GM23248 (cell line): ENCODE data around the gene TTC22. TPM values are rescaled to one million over a fixed set of nuclear protein-coding genes. Genes with fewer than 3 reads are reported as not detected.

Source experiments
- DNase-seq: peaks from one replicate; pipeline ENCODE4 v3.0.0-alpha.2; 2015
- H2AFZ ChIP-seq: fragments of 200-600 bp; sonication (generic); 2 replicates; pipeline ENCODE4 v1.6.1; 2016; ENCODE audit warnings: antibody characterized with exemption
- H3F3A ChIP-seq: fragments of 200-600 bp; sonication (generic); 2 replicates; pipeline ENCODE4 v1.6.1; 2016; ENCODE audit warnings: mild to moderate bottlenecking, antibody characterized with exemption, mixed run types; ENCODE audit not compliant: insufficient read depth
- H3K27ac ChIP-seq: fragments of 200-600 bp; sonication (generic); 2 replicates; pipeline ENCODE4 v1.5.1; 2016; ENCODE audit warnings: mild to moderate bottlenecking
- H3K27me3 ChIP-seq: fragments of 200-600 bp; sonication (generic); replicated peaks from 2 replicates; pipeline ENCODE4 v1.6.1; 2016; ENCODE audit warnings: mild to moderate bottlenecking; ENCODE audit not compliant: insufficient read depth
- H3K36me3 ChIP-seq: fragments of 200-600 bp; sonication (generic); 2 replicates; pipeline ENCODE4 v1.6.1; 2016; ENCODE audit warnings: low read depth, mild to moderate bottlenecking
- H3K4me1 ChIP-seq: fragments of 200-600 bp; sonication (generic); 2 replicates; pipeline ENCODE4 v1.6.1; 2016; ENCODE audit warnings: mild to moderate bottlenecking; ENCODE audit not compliant: insufficient read depth
- H3K4me2 ChIP-seq: fragments of 200-600 bp; sonication (generic); one replicate; pipeline ENCODE4 v1.6.1; 2016; ENCODE audit warnings: mild to moderate bottlenecking; ENCODE audit not compliant: unreplicated experiment
- H3K4me3 ChIP-seq: fragments of 200-600 bp; sonication (generic); 2 replicates; pipeline ENCODE4 v1.5.1; 2016; ENCODE audit warnings: mild to moderate bottlenecking
- H3K79me2 ChIP-seq: fragments of 200-600 bp; sonication (generic); 2 replicates; pipeline ENCODE4 v1.6.1; 2016; ENCODE audit warnings: mild to moderate bottlenecking; ENCODE audit not compliant: insufficient read depth
- H3K9ac ChIP-seq: fragments of 200-600 bp; sonication (generic); 2 replicates; pipeline ENCODE4 v1.6.1; 2016; ENCODE audit warnings: mild to moderate bottlenecking
- H3K9me2 ChIP-seq: fragments of 200-600 bp; sonication (generic); 2 replicates; pipeline ENCODE4 v1.6.1; 2016; ENCODE audit warnings: mixed run types, mild to moderate bottlenecking, moderate library complexity; ENCODE audit not compliant: insufficient read depth
- H3K9me3 ChIP-seq: fragments of 200-600 bp; sonication (generic); one replicate; pipeline ENCODE4 v1.6.1; 2017; ENCODE audit warnings: low read depth
- H4K20me1 ChIP-seq: fragments of 200-600 bp; sonication (generic); 2 replicates; pipeline ENCODE4 v1.6.0; 2016; ENCODE audit not compliant: insufficient read depth
- EZH2 ChIP-seq: fragments of 200-600 bp; sonication (generic); IDR thresholded peaks from 2 replicates; pipeline ENCODE4 v1.6.1; 2018; ENCODE audit warnings: antibody characterized with exemption, mild to moderate bottlenecking; ENCODE audit not compliant: insufficient read depth, poor library complexity, severe bottlenecking
- EZH2phosphoT487 ChIP-seq: fragments of 200-600 bp; sonication (generic); IDR thresholded peaks from 2 replicates; pipeline ENCODE4 v1.6.1; 2018; ENCODE audit warnings: antibody characterized with exemption, moderate library complexity, mild to moderate bottlenecking, low read depth; ENCODE audit not compliant: insufficient read depth
- WGBS, 2 experiments: methylation state at CpG; one replicate each; pipeline ENCODE4 v1.1.6; 2015 to 2017; ENCODE audit warnings: low lambda C conversion rate in 2 of 2, low coverage in 1 of 2; ENCODE audit errors: missing lambda C conversion rate in 2 of 2; 5-methylcytosine and 5-hydroxymethylcytosine counted together
- in situ Hi-C: fragments of 300-500 bp; cut with MboI; formaldehyde crosslinking; loops from 2 replicates; pipeline ENCODE4 v1.15.0; 2020
- polyA plus RNA-seq: library from polyadenylated mRNA; unstranded; fragments of >200 nt; fragmentation: Nextera tagmentation; extraction: Ambion mirVana; gene quantifications from 2 replicates; pipeline ENCODE4 v1.2.1, GENCODE V29; 2016
- total RNA-seq: library from RNA; depleted of rRNA; stranded (reverse); fragments of >200 nt; shearing (Covaris generic); gene quantifications from 2 replicates; pipeline ENCODE4 v1.2.3, GENCODE V29; 2014; rRNA removed

TTC22 gene
- total and polyA plus RNA-seq, 2 experiments from 2014 or later: not detected

DNA sequence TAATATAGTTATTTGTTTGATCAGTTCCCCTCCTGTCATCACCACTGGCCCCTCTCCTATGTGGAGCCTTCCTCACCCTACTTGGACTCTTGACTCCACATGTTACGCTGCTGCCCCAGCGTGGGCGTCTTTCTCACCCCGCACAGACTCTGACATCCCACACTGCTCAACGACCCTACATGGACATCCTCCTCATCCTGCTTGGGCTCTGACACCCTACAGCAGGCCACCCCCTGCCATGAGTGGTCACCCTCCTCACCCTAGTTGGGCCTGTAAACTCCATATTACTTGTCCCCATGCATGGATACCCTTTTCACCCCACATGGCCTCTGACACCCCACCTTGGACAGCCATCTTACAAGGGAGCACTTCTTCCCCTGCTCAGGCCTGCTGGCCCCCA lies 64.4 kb downstream of the TTC22 start:
- no peak overlapping the region for H3K4me2 ChIP-seq
- 90 to 93% methylated on average over 5 of the region's 5 CpGs for WGBS, 2 experiments
- in situ Hi-C loops: no loop called here
- peaks cover 30% of the 10 kb centered on the region for H3K36me3 ChIP-seq
- H2AFZ ChIP-seq: no peak overlapping the region
- no peak for DNase-seq
- no peak overlapping the region for H3K27ac ChIP-seq
- TF ChIP-seq EZH2 (no peak), EZH2phosphoT487 (no peak)
- H3K9me3 ChIP-seq: no peaks in the 10 kb centered on the region
- no peaks in the 10 kb centered on the region for H4K20me1 ChIP-seq
- H3K4me3 ChIP-seq: no peak overlapping the region
- no peaks in the 10 kb centered on the region for H3F3A ChIP-seq
- no peaks in the 10 kb centered on the region for H3K9me2 ChIP-seq
- no peaks in the 10 kb centered on the region for H3K4me1 ChIP-seq
- no peak overlapping the region for H3K9ac ChIP-seq
- H3K27me3 ChIP-seq: no peaks in the 10 kb centered on the region
- H3K79me2 ChIP-seq: no peaks in the 10 kb centered on the region

Other genes with a start within 250 kb of the TTC22 start
- not detected in 2 replicates for gene FAM151A, start 177.8 kb downstream of the TTC22 start, total RNA-seq
- 0.09 TPM in 1 of 2 replicates, not detected in the other for gene FAM151A, start 177.8 kb downstream of the TTC22 start, polyA plus RNA-seq
- 0.51 and 0.65 TPM in 2 replicates for gene MROH7, start 159.5 kb downstream of the TTC22 start, total RNA-seq
- gene MROH7, start 159.5 kb downstream of the TTC22 start, polyA plus RNA-seq: 0.13 TPM in 1 of 2 replicates, not detected in the other
- 20.4 and 27.1 TPM in 2 replicates for gene TTC4, start 85.5 kb downstream of the TTC22 start, total RNA-seq
- gene TTC4, start 85.5 kb downstream of the TTC22 start, polyA plus RNA-seq: 24.2 and 25.1 TPM in 2 replicates
- gene PARS2, start 36.8 kb downstream of the TTC22 start, total RNA-seq: 3.0 and 5.0 TPM in 2 replicates
- 4.1 and 5.2 TPM in 2 replicates for gene PARS2, start 36.8 kb downstream of the TTC22 start, polyA plus RNA-seq
- gene DHCR24, start 85.9 kb upstream of the TTC22 start, total RNA-seq: 40.7 and 63.4 TPM in 2 replicates
- gene DHCR24, start 85.9 kb upstream of the TTC22 start, polyA plus RNA-seq: 42.5 and 44.1 TPM in 2 replicates
- not detected in 2 replicates for gene TMEM61, start 179.3 kb upstream of the TTC22 start, total RNA-seq
- gene TMEM61, start 179.3 kb upstream of the TTC22 start, polyA plus RNA-seq: not detected in 2 replicates
- not detected in 2 replicates for gene BSND, start 197.6 kb upstream of the TTC22 start, total RNA-seq
- gene BSND, start 197.6 kb upstream of the TTC22 start, polyA plus RNA-seq: not detected in 2 replicates
- gene PCSK9, start 238.2 kb upstream of the TTC22 start, total RNA-seq: 0.11 and 0.25 TPM in 2 replicates
- 0.16 TPM in 2 replicates for gene PCSK9, start 238.2 kb upstream of the TTC22 start, polyA plus RNA-seq